Neural cell (in vitro differentiated cells): ENCODE results near the gene SOCS2. TPM values are rescaled to one million over a fixed set of nuclear protein-coding genes. Genes with fewer than 3 reads are reported as not detected.

ENCODE experiments used
- H2AFZ ChIP-seq: fragments of 200-600, 300-800 bp; sonication (generic), shearing (Covaris generic); 2 replicates; pipeline ENCODE4 v1.6.0; 2014; ENCODE audit warnings: low read depth, mild to moderate bottlenecking, antibody characterized with exemption, low read length, moderate library complexity
- H3F3A ChIP-seq: fragments of 200-600 bp; shearing (Covaris generic); 2 replicates; pipeline ENCODE4 v1.6.1; 2016; ENCODE audit warnings: mild to moderate bottlenecking, moderate library complexity, mixed read lengths, antibody characterized with exemption, low read length; ENCODE audit not compliant: insufficient read depth, poor library complexity, severe bottlenecking
- H3K27ac ChIP-seq: fragments of 200-600, 300-800 bp; sonication (generic), shearing (Covaris generic); 2 replicates; pipeline ENCODE4 v1.5.1; 2014; ENCODE audit warnings: mild to moderate bottlenecking, low read length, moderate library complexity
- H3K27me3 ChIP-seq: fragments of 300-800, 200-600 bp; sonication (generic), shearing (Covaris generic); 2 replicates; pipeline ENCODE4 v1.6.0; 2014; ENCODE audit warnings: mild to moderate bottlenecking, low read depth, low read length, moderate library complexity; ENCODE audit not compliant: insufficient read depth
- H3K36me3 ChIP-seq: fragments of 300-800, 200-600 bp; sonication (generic), shearing (Covaris generic); 2 replicates; pipeline ENCODE4 v1.5.1; 2014; ENCODE audit warnings: mild to moderate bottlenecking, antibody characterized with exemption, low read length, moderate library complexity; ENCODE audit not compliant: insufficient read depth
- H3K4me2 ChIP-seq: fragments of 300-800, 200-600 bp; sonication (generic), shearing (Covaris generic); 2 replicates; pipeline ENCODE4 v1.6.0; 2014; ENCODE audit warnings: mild to moderate bottlenecking, low read length
- H3K4me3 ChIP-seq: fragments of 300-800, 200-600 bp; sonication (generic), shearing (Covaris generic); 2 replicates; pipeline ENCODE4 v1.5.1; 2014; ENCODE audit warnings: mild to moderate bottlenecking, low read length, moderate library complexity
- H3K79me2 ChIP-seq: fragments of 200-600 bp; shearing (Covaris generic); replicated peaks from 2 replicates; pipeline ENCODE4 v1.6.0; 2014; ENCODE audit warnings: mild to moderate bottlenecking, low read length, moderate library complexity; ENCODE audit not compliant: insufficient read depth
- H3K9ac ChIP-seq: fragments of 300-800, 200-600 bp; sonication (generic), shearing (Covaris generic); 2 replicates; pipeline ENCODE4 v1.6.1; 2016; ENCODE audit warnings: mild to moderate bottlenecking, low read length, mixed read lengths
- H3K9me2 ChIP-seq: fragments of 200-600 bp; shearing (Covaris generic); 2 replicates; pipeline ENCODE4 v1.6.1; 2016; ENCODE audit warnings: mild to moderate bottlenecking, low read length, mixed read lengths; ENCODE audit not compliant: insufficient read depth
- H3K9me3 ChIP-seq: fragments of 200-600, 300-800 bp; sonication (generic), shearing (Covaris generic); 2 replicates; pipeline ENCODE4 v1.6.1; 2016; ENCODE audit warnings: mild to moderate bottlenecking, mixed run types, low read length, moderate library complexity, mixed read lengths
- H4K20me1 ChIP-seq: fragments of 200-600 bp; shearing (Covaris generic); 2 replicates; pipeline ENCODE4 v1.6.1; 2016; ENCODE audit warnings: mild to moderate bottlenecking, mixed run types; ENCODE audit not compliant: insufficient read depth
- CTCF ChIP-seq: fragments of 450-650 bp; IDR thresholded peaks from 2 replicates; pipeline ENCODE4 v1.5.1; 2014; ENCODE audit warnings: antibody characterized with exemption, mild to moderate bottlenecking, moderate library complexity; ENCODE audit not compliant: poor library complexity, severe bottlenecking
- EP300 ChIP-seq: fragments of 450-650 bp; conservative IDR thresholded peaks from 2 replicates; pipeline ENCODE4 v1.6.1; 2014; ENCODE audit warnings: antibody characterized with exemption, mild to moderate bottlenecking, moderate library complexity; ENCODE audit not compliant: poor library complexity, severe bottlenecking
- EZH2 ChIP-seq: fragments of 200-600, 300-800 bp; shearing (Covaris generic), sonication (generic); IDR thresholded peaks from 2 replicates; pipeline ENCODE4 v1.6.1; 2014; ENCODE audit warnings: antibody characterized with exemption, low read length, borderline replicate concordance, mild to moderate bottlenecking; ENCODE audit not compliant: insufficient read depth, poor library complexity, severe bottlenecking
- MXI1 ChIP-seq: fragments of 450-650 bp; conservative IDR thresholded peaks from 2 replicates; pipeline ENCODE4 v1.6.1; 2014; ENCODE audit warnings: antibody characterized with exemption, mild to moderate bottlenecking; ENCODE audit not compliant: poor library complexity, severe bottlenecking
- POLR2AphosphoS5 ChIP-seq: IDR thresholded peaks from 2 replicates; pipeline ENCODE4 v1.6.1; 2012
- RAD21 ChIP-seq: fragments of 450-650 bp; conservative IDR thresholded peaks from 2 replicates; pipeline ENCODE4 v1.6.1; 2014; ENCODE audit warnings: antibody characterized with exemption, mild to moderate bottlenecking, moderate library complexity
- REST ChIP-seq: IDR thresholded peaks from 2 replicates; pipeline ENCODE4 v1.6.1; 2012; ENCODE audit warnings: borderline replicate concordance
- SMC3 ChIP-seq: fragments of 450-650 bp; conservative IDR thresholded peaks from 2 replicates; pipeline ENCODE4 v1.6.1; 2014; ENCODE audit warnings: antibody characterized with exemption, mild to moderate bottlenecking, moderate library complexity; ENCODE audit not compliant: poor library complexity
- TAF1 ChIP-seq: IDR thresholded peaks from 2 replicates; pipeline ENCODE4 v1.6.1; 2012; ENCODE audit warnings: low read depth
- polyA plus RNA-seq: library from polyadenylated mRNA; depleted of rRNA; stranded (reverse); fragments of >200 nt; gene quantifications from 2 replicates; pipeline ENCODE4 v1.2.3, GENCODE V29; 2014

The SOCS2 gene
- polyA plus RNA-seq, 1 donor from 2014 or later: 119 TPM

GRCh38 chr12:93536766-93537488, 35.5 kb upstream of the SOCS2 start:
- Histone ChIP-seq H3K36me3 (no peaks in the 10 kb centered on the region), H3K9me3 (no peaks in the 10 kb centered on the region)
- TF ChIP-seq EP300 (peak; percentile 13), MXI1 (no peak), SMC3 (no peak)

GRCh38 chr12:93537769-93538168, 34.7 kb upstream of the SOCS2 start:
- no peaks in the 10 kb centered on the region for H3K9me2 ChIP-seq
- no peak for TF ChIP-seq MXI1
- no peak for TF ChIP-seq CTCF
- TF ChIP-seq SMC3: no peak
- H3K79me2 ChIP-seq: no peaks in the 10 kb centered on the region
- no peaks in the 10 kb centered on the region for H3K36me3 ChIP-seq
- no peaks in the 10 kb centered on the region for H3K27me3 ChIP-seq
- H3K4me3 ChIP-seq: no peak overlapping the region
- H3K4me2 ChIP-seq: no peak overlapping the region
- no peaks in the 10 kb centered on the region for H3F3A ChIP-seq
- H3K27ac ChIP-seq: no peak overlapping the region
- H3K9me3 ChIP-seq: no peaks in the 10 kb centered on the region
- no peak overlapping the region for H2AFZ ChIP-seq
- no peaks in the 10 kb centered on the region for H4K20me1 ChIP-seq
- no peak overlapping the region for H3K9ac ChIP-seq

More at GRCh38 chr12:93536766-93537488, 35.5 kb upstream of the SOCS2 start:
- no peaks in the 10 kb centered on the region for H3K9me2 ChIP-seq
- no peaks in the 10 kb centered on the region for H3K79me2 ChIP-seq
- H3K4me2 ChIP-seq: no peak overlapping the region
- peak overlapping the region; percentile 40 for H3K9ac ChIP-seq
- no peak overlapping the region for H2AFZ ChIP-seq
- H3K27ac ChIP-seq: peak overlapping the region; percentile 56
- H3F3A ChIP-seq: no peaks in the 10 kb centered on the region
- no peaks in the 10 kb centered on the region for H4K20me1 ChIP-seq
- peak overlapping the region; percentile 41 for H3K4me3 ChIP-seq
- no peaks in the 10 kb centered on the region for H3K27me3 ChIP-seq

- H3K9ac ChIP-seq: no peak overlapping the region
- no peaks in the 10 kb centered on the region for H3K9me2 ChIP-seq
- no peak overlapping the region for H3K27ac ChIP-seq
- no peaks in the 10 kb centered on the region for H3K79me2 ChIP-seq
- H3K4me2 ChIP-seq: no peak overlapping the region
- no peaks in the 10 kb centered on the region for H3K36me3 ChIP-seq
- H3K4me3 ChIP-seq: no peak overlapping the region
- no peaks in the 10 kb centered on the region for H4K20me1 ChIP-seq
- no peaks in the 10 kb centered on the region for H3F3A ChIP-seq
- TF ChIP-seq REST: no peak
- no peak for TF ChIP-seq POLR2AphosphoS5
- TF ChIP-seq TAF1: no peak
- no peak for TF ChIP-seq MXI1
- no peak for TF ChIP-seq RAD21
- no peak for TF ChIP-seq CTCF
- TF ChIP-seq EP300: no peak
- TF ChIP-seq SMC3: no peak
- no peak for TF ChIP-seq EZH2
- no peaks in the 10 kb centered on the region for H3K9me3 ChIP-seq
- H3K27me3 ChIP-seq: no peaks in the 10 kb centered on the region
- H2AFZ ChIP-seq: no peak overlapping the region
Measured at GRCh38 chr12:93539821-93540220, 32.7 kb upstream of the SOCS2 start.
